ENCODE measurements around the gene TRIM54.
A peak's percentile ranks its signal among the peaks of the same experiment; 100 is the strongest.

Gene TRIM54

GRCh38 chr2:27281855-27282559 lies at the start of gene TRIM54:
TSS of gene TRIM54 (plus strand) at chr2:27282429. CDS start at chr2:27282732, 303 bp downstream.
- no peak for DNase-seq (ENCODE audit: low read depth, low spot score)
- Histone ChIP-seq H3K9me3 (ENCODE audit: low read depth, low read length) (no peaks in the 10 kb centered on the region), H3K9ac (ENCODE audit: insufficient read length) (no peak within 1 kb of the TSS), H3K4me3 (no peak within 1 kb of the TSS), H3K27ac (no peak within 1 kb of the TSS), H3K36me3 (ENCODE audit: insufficient read depth, low read length) (no peaks in the 10 kb centered on the region)
- TF ChIP-seq FOXP2 (optimal IDR thresholded peaks at IDR 0.05; ENCODE audit: control extremely low read depth, extremely low read length, insufficient read depth), result no peak
- TF ChIP-seq EZH2 (IDR thresholded peaks at IDR 0.05), result no peak
- TF ChIP-seq POLR2AphosphoS5 (IDR thresholded peaks at IDR 0.05; ENCODE audit: borderline replicate concordance, low read depth, low read length), result no peak

- DNase-seq (ENCODE audit: low read depth, low spot score), result no peak
- Histone ChIP-seq H3K36me3 (ENCODE audit: insufficient read depth, low read length) (peaks cover 98% of the 10 kb centered on the region), H3K27ac (no peak overlapping the region), H3K9me3 (ENCODE audit: low read depth, low read length) (no peaks in the 10 kb centered on the region), H3K9ac (ENCODE audit: insufficient read length) (no peak overlapping the region), H3K4me3 (no peak overlapping the region)
- TF ChIP-seq FOXP2 (optimal IDR thresholded peaks at IDR 0.05; ENCODE audit: control extremely low read depth, extremely low read length, insufficient read depth), result no peak
- TF ChIP-seq EZH2 (IDR thresholded peaks at IDR 0.05), result no peak
- no peak for TF ChIP-seq POLR2AphosphoS5 (IDR thresholded peaks at IDR 0.05; ENCODE audit: borderline replicate concordance, low read depth, low read length)
Observed at GRCh38 chr2:27233341-27233740, 48.9 kb upstream of the TRIM54 start.

- no peak for DNase-seq (ENCODE audit: low read depth, low spot score)
- no peak overlapping the region for H3K9ac ChIP-seq (ENCODE audit: insufficient read length)
- no peak overlapping the region for H3K27ac ChIP-seq
- H3K36me3 ChIP-seq (ENCODE audit: insufficient read depth, low read length), result peaks cover 100% of the 10 kb centered on the region
- no peaks in the 10 kb centered on the region for H3K9me3 ChIP-seq (ENCODE audit: low read depth, low read length)
- no peak overlapping the region for H3K4me3 ChIP-seq
- TF ChIP-seq EZH2 (IDR thresholded peaks at IDR 0.05), result no peak
- no peak for TF ChIP-seq FOXP2 (optimal IDR thresholded peaks at IDR 0.05; ENCODE audit: control extremely low read depth, extremely low read length, insufficient read depth)
- no peak; the same call in 1 of the 2 replicates for TF ChIP-seq POLR2AphosphoS5 (IDR thresholded peaks at IDR 0.05; ENCODE audit: borderline replicate concordance, low read depth, low read length)
Observed at GRCh38 chr2:27236136-27236535, 46.1 kb upstream of the TRIM54 start.

- TF ChIP-seq EZH2 (IDR thresholded peaks at IDR 0.05) (no peak), POLR2AphosphoS5 (IDR thresholded peaks at IDR 0.05; ENCODE audit: borderline replicate concordance, low read depth, low read length) (no peak), FOXP2 (optimal IDR thresholded peaks at IDR 0.05; ENCODE audit: control extremely low read depth, extremely low read length, insufficient read depth) (no peak)
- H3K4me3 ChIP-seq, result no peak overlapping the region
- H3K9ac ChIP-seq (ENCODE audit: insufficient read length), result no peak overlapping the region
- peaks cover 100% of the 10 kb centered on the region for H3K36me3 ChIP-seq (ENCODE audit: insufficient read depth, low read length)
- no peaks in the 10 kb centered on the region for H3K9me3 ChIP-seq (ENCODE audit: low read depth, low read length)
- no peak for DNase-seq (ENCODE audit: low read depth, low spot score)
- no peak overlapping the region for H3K27ac ChIP-seq
Observed at GRCh38 chr2:27236626-27237025, 45.6 kb upstream of the TRIM54 start.

GRCh38 chr2:27237341-27237945 lies 44.8 kb upstream of the TRIM54 start:
- no peak for TF ChIP-seq POLR2AphosphoS5 (IDR thresholded peaks at IDR 0.05; ENCODE audit: borderline replicate concordance, low read depth, low read length)
- no peak for TF ChIP-seq EZH2 (IDR thresholded peaks at IDR 0.05)
- no peak for TF ChIP-seq FOXP2 (optimal IDR thresholded peaks at IDR 0.05; ENCODE audit: control extremely low read depth, extremely low read length, insufficient read depth)
- H3K27ac ChIP-seq, result no peak overlapping the region
- no peaks in the 10 kb centered on the region for H3K9me3 ChIP-seq (ENCODE audit: low read depth, low read length)
- peaks cover 100% of the 10 kb centered on the region for H3K36me3 ChIP-seq (ENCODE audit: insufficient read depth, low read length)
- no peak for DNase-seq (ENCODE audit: low read depth, low spot score)
- no peak overlapping the region for H3K9ac ChIP-seq (ENCODE audit: insufficient read length)
- no peak overlapping the region for H3K4me3 ChIP-seq

- no peak overlapping the region for H3K4me3 ChIP-seq
- no peaks in the 10 kb centered on the region for H3K9me3 ChIP-seq (ENCODE audit: low read depth, low read length)
- DNase-seq (ENCODE audit: low read depth, low spot score), result no peak
- no peak overlapping the region for H3K9ac ChIP-seq (ENCODE audit: insufficient read length)
- H3K27ac ChIP-seq, result no peak overlapping the region
- H3K36me3 ChIP-seq (ENCODE audit: insufficient read depth, low read length), result peaks cover 100% of the 10 kb centered on the region
- no peak for TF ChIP-seq POLR2AphosphoS5 (IDR thresholded peaks at IDR 0.05; ENCODE audit: borderline replicate concordance, low read depth, low read length)
- no peak for TF ChIP-seq EZH2 (IDR thresholded peaks at IDR 0.05)
Observed at GRCh38 chr2:27238976-27239375, 43.3 kb upstream of the TRIM54 start.

GRCh38 chr2:27240406-27240805 lies 41.8 kb upstream of the TRIM54 start:
- no peaks in the 10 kb centered on the region for H3K9me3 ChIP-seq (ENCODE audit: low read depth, low read length)
- H3K4me3 ChIP-seq, result no peak overlapping the region
- DNase-seq (ENCODE audit: low read depth, low spot score), result no peak
- no peak overlapping the region for H3K9ac ChIP-seq (ENCODE audit: insufficient read length)
- H3K36me3 ChIP-seq (ENCODE audit: insufficient read depth, low read length), result peaks cover 96% of the 10 kb centered on the region
- no peak overlapping the region for H3K27ac ChIP-seq
- TF ChIP-seq FOXP2 (optimal IDR thresholded peaks at IDR 0.05; ENCODE audit: control extremely low read depth, extremely low read length, insufficient read depth) (no peak), EZH2 (IDR thresholded peaks at IDR 0.05) (no peak), POLR2AphosphoS5 (IDR thresholded peaks at IDR 0.05; ENCODE audit: borderline replicate concordance, low read depth, low read length) (no peak)

GRCh38 chr2:27241761-27242613 lies 40.2 kb upstream of the TRIM54 start:
- TF ChIP-seq EZH2 (IDR thresholded peaks at IDR 0.05) (no peak), POLR2AphosphoS5 (IDR thresholded peaks at IDR 0.05; ENCODE audit: borderline replicate concordance, low read depth, low read length) (0 out of 2 replicates have a peak, but pooled peaks have one; percentile 2)
- Histone ChIP-seq H3K36me3 (ENCODE audit: insufficient read depth, low read length) (peaks cover 80% of the 10 kb centered on the region), H3K27ac (no peak overlapping the region), H3K9me3 (ENCODE audit: low read depth, low read length) (no peaks in the 10 kb centered on the region), H3K4me3 (no peak overlapping the region), H3K9ac (ENCODE audit: insufficient read length) (no peak overlapping the region)
- DNase-seq (ENCODE audit: low read depth, low spot score), result no peak

All from SK-N-MC (cell line).